GM18499 (cell line): ENCODE measurements around the gene NR3C2.

Experiments
- ATAC-seq: cut with Tn5 transposase; IDR thresholded peaks from one replicate; pipeline ENCODE4 v1.9.1; 2021; ENCODE audit warnings: moderate number of reproducible peaks; ENCODE audit not compliant: insufficient read depth, unreplicated experiment

NR3C2 gene

GRCh38 chr4:148120216-148120615 lies 322.0 kb downstream of the NR3C2 start:
- no peak for ATAC-seq

DNA sequence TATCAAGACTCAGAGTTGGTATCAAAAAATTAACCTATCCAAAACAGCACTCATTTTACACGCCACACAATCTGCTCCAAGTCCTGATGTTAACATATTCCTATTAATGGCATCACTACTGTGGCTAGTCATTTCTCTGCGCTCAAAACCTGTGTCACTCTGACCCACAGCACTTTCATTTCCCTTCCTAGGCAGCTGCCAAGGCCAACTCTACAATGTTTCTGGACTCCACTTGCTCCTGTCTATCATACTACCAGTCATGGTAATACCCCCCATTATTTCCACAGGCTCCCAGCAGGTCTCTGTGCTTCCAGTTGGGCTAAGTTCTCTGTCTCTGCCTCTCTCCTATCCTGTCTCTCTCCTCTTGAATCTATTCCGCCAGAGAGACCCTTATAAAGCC lies 323.6 kb downstream of the NR3C2 start:
- no peak for ATAC-seq

- no peak for ATAC-seq
These were observed 324.0 kb downstream of the NR3C2 start for GRCh38 chr4:148118179-148118578.

- no peak for ATAC-seq
These were observed 325.2 kb downstream of the NR3C2 start for GRCh38 chr4:148116969-148117368.

GRCh38 chr4:148116264-148116663 lies 325.9 kb downstream of the NR3C2 start:
- no peak for ATAC-seq

DNA sequence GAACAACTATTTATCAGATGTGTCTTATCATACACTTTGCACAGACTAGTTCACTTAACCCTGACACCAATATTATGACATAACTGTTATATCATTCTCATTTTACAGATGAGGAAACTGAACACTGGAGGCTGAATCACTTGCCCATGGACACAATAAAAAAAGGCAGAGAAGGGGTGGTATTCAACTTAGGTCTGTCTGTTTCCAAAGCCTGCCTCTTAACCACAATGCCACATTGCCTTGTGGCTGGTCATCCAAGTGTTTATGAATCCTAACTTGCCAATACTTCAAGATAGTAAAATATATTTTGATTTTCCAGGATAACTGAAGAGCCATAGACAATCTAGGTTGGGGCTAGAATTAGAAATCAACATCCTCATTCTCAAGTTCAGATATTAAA lies 327.8 kb downstream of the NR3C2 start:
- no peak for ATAC-seq

DNA sequence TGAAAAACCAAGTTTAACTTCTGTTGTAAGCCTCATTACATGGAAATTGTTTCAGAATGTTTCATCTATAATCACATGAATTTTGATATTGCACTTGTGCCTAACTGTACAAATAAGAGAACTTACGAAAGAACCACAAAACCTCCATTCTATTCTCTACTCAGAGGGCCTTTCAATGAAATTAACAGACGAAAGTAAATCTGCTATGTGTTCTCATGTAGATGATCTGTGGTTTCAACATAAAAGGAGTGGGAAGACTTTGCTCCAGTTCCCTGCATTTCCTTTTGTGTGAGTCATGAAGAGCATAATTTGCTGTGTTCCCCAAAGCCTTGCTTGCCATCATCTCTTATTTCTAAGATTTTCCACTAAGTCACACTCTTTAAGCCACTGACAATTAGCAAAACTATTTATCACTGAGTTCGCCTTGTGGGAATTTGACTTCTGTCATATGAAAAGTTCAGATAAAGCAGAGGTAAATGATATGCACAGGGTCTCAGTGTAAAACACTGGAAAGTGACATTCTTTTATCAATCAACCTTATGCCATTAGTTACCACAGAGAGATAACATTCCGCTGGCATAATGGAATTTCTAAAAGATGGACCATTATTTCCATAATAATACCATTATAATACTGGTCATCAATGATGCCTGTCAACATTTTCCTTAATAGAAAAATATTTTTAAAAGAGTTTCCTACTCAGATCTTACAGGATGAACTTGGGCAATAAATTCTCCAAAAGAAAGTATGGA lies 329.8 kb downstream of the NR3C2 start:
- ATAC-seq: no peak

- ATAC-seq: no peak
These were observed 332.0 kb downstream of the NR3C2 start for GRCh38 chr4:148110169-148110568.

DNA sequence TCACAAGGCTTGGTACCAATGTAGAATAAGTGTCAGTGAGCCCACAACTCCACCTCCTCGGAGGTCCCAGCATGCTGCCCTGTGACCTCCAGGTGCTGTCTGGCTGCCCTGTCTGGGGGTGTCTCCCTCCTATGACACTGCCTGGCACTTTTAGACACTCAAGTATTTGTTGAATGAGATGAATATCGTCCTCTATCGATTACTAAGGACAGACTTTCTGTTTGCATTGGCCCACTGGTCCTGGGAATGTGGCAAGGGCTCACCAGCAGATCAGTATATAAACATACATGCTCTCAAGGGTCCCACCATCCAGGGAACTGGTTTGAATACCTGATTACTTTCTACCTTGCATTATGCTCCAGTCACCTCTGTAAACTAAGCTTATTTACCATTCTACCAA lies 333.0 kb downstream of the NR3C2 start:
- ATAC-seq: no peak

DNA sequence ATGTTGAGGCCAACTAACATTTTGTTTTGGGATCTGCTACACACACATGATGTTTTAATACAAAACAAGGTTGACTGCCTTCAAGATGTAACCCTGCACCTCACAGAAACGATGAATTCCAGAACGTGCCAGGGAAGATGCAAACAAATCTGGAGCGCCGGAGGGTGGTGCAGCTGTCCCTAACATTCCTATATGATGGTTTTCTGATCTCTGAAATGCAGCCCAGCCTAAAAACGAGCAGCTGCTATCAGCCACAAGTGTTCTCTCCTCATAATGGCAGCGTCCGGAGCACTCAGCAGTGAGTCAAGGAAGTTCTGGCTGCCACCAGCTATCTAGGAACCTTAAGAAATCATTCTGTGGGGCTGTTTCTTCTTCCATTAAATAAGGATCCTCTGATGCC lies 333.4 kb downstream of the NR3C2 start:
- no peak for ATAC-seq

GRCh38 chr4:148103597-148104355 lies 338.4 kb downstream of the NR3C2 start:
- ATAC-seq: no peak

DNA sequence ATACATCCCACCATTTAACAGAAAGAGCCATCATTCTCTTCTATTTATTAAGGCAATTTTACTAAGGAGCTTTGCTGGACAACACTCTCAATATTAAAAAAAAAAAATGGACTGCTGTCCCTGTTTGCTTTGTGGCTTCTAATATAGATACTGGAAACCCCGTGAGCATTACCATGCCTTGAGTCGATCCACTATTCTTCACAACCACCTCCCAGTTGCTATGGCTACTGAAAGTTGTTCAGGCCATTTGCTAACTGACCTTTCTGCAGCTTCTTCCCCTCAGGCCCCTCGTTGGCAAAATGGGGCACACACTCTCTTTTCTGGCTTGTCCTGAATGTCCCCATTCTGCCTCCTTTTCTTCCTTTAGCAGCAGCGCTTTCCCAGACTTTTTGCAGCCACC lies 340.4 kb downstream of the NR3C2 start:
- no peak for ATAC-seq

- ATAC-seq: no peak
These were observed 341.0 kb downstream of the NR3C2 start for GRCh38 chr4:148101235-148101634.

- no peak for ATAC-seq
These were observed 344.4 kb downstream of the NR3C2 start for GRCh38 chr4:148097801-148098200.

GRCh38 chr4:148095346-148095923 lies 346.8 kb downstream of the NR3C2 start:
- ATAC-seq: no peak

DNA sequence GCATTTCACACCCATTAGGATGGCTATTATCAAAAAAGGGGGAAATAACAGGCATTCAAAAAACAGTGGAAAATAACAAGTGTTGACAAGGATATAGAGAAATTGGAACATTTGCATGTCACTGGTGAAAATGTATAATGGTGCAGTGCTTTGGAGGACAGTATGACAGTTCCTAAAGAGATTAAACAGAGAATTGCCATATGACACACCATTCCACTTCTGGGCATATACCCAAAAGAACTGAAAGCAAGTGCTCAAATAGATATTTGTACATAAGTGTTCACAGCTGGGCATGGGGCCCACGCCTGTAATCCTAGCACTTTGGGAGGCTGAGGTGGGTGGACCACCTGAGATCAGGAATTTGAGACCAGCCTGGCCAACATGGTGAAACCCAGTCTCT lies 348.1 kb downstream of the NR3C2 start:
- no peak for ATAC-seq

- no peak for ATAC-seq
These were observed 349.1 kb downstream of the NR3C2 start for GRCh38 chr4:148093065-148093464.

- no peak for ATAC-seq
These were observed 349.7 kb downstream of the NR3C2 start for GRCh38 chr4:148092316-148093014.

GRCh38 chr4:148091896-148092295 lies 350.3 kb downstream of the NR3C2 start:
- no peak for ATAC-seq

DNA sequence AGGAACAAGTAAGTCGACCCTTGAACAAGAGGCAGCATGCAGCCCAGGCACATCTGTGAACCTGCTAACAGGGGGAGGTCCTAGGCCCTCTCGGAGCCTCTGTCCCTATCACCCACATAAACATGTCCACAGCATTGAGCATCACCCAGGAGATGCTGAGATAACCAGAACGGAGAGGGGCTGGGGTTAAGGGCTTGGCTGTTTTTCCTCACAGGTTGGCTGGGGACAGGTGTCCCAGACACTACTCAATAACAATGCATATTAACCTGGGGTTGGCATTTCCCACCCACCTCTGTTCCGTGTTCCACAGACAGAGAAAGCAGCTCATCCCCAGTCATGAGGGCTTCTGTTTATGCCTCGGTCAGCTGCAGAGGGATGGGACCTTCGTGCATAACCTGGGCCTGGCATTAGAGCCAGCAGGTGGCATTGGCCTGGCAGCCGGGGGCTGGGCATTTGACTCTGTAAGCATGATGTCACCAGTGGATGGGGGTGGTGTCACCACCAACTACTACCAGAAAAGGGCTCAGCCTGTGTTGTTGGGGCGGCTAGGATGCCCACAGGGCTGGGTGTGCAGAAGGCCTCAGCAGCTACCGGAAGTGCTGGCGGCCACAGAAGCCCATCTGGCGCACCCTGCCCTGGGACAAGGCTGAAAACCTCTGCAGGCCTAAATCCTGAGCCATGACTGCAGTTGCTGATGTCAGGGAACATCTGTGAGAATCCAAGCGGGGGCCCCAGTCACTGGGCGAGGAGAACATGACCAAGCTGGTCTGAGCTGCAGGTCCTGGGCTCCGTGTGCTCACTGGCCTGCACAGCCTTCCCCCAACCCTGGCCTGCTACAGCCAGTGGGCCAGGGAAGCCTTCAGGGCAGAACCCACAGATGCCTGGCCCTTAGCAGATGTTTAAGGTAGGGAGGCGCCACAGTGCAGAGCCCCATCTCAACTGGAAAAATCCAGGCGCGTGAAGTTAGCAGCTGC lies 351.4 kb downstream of the NR3C2 start:
- ATAC-seq: no peak
